ENCODE data around the gene CARMIL1.
"Not testable (repeated sequence)": the region's sequence is repeated elsewhere in the genome, so short reads cannot be mapped to it uniquely, and the experiment has no call there.

Gene CARMIL1

GRCh38 chr6:25542984-25543910 is 264.1 kb downstream of the CARMIL1 start:
- no peak for DNase-seq (ENCODE audit: insufficient read length, low spot score)
- FAIRE-seq, result no peak

- DNase-seq (ENCODE audit: insufficient read length, low spot score) (no peak), FAIRE-seq (no peak)
Measured at GRCh38 chr6:25544833-25545232, 265.7 kb downstream of the CARMIL1 start.

- no peak for DNase-seq (ENCODE audit: insufficient read length, low spot score)
Measured at GRCh38 chr6:25547797-25548196, 268.6 kb downstream of the CARMIL1 start.

GRCh38 chr6:25548451-25548850 is 269.3 kb downstream of the CARMIL1 start:
- DNase-seq (ENCODE audit: insufficient read length, low spot score) (no peak), FAIRE-seq (no peak)

More at GRCh38 chr6:25547797-25548196, 268.6 kb downstream of the CARMIL1 start:
- no peak for FAIRE-seq

GRCh38 chr6:25550631-25551030 is 271.5 kb downstream of the CARMIL1 start:
- FAIRE-seq (no peak), DNase-seq (ENCODE audit: insufficient read length, low spot score) (no peak)

GRCh38 chr6:25553502-25553901 is 274.3 kb downstream of the CARMIL1 start:
- FAIRE-seq (no peak), DNase-seq (ENCODE audit: insufficient read length, low spot score) (no peak)

GRCh38 chr6:25555188-25555587 is 276.0 kb downstream of the CARMIL1 start:
- no peak for FAIRE-seq
- no peak for DNase-seq (ENCODE audit: insufficient read length, low spot score)

GRCh38 chr6:25556516-25556915 is 277.3 kb downstream of the CARMIL1 start:
- DNase-seq (ENCODE audit: insufficient read length, low spot score) (peak; percentile 48), FAIRE-seq (peak; percentile 75)

- no peak for FAIRE-seq
- no peak for DNase-seq (ENCODE audit: insufficient read length, low spot score)
Measured at GRCh38 chr6:25558155-25558817, 279.1 kb downstream of the CARMIL1 start.

GRCh38 chr6:25560865-25561264 is 281.7 kb downstream of the CARMIL1 start:
- FAIRE-seq, result no peak
- no peak for DNase-seq (ENCODE audit: insufficient read length, low spot score)

GRCh38 chr6:25564943-25565342 is 285.8 kb downstream of the CARMIL1 start:
- DNase-seq (ENCODE audit: insufficient read length, low spot score), result no peak
- no peak for FAIRE-seq

- DNase-seq (ENCODE audit: insufficient read length, low spot score) (no peak), FAIRE-seq (no peak)
Measured at GRCh38 chr6:25570578-25570977, 291.4 kb downstream of the CARMIL1 start.

- FAIRE-seq (no peak), DNase-seq (ENCODE audit: insufficient read length, low spot score) (no peak)
Measured at GRCh38 chr6:25576919-25577318, 297.7 kb downstream of the CARMIL1 start.

- no peak for FAIRE-seq
Measured at GRCh38 chr6:25578538-25578937, 299.4 kb downstream of the CARMIL1 start.

GRCh38 chr6:25579391-25579883 is 300.3 kb downstream of the CARMIL1 start:
- no peak for FAIRE-seq

More at GRCh38 chr6:25578538-25578937, 299.4 kb downstream of the CARMIL1 start:
- DNase-seq (ENCODE audit: insufficient read length, low spot score), result no peak

GRCh38 chr6:25579902-25580495 is 300.8 kb downstream of the CARMIL1 start:
- FAIRE-seq (no peak), DNase-seq (ENCODE audit: insufficient read length, low spot score) (no peak)

More at GRCh38 chr6:25579391-25579883, 300.3 kb downstream of the CARMIL1 start:
- DNase-seq (ENCODE audit: insufficient read length, low spot score), result no peak

- no peak for FAIRE-seq
- no peak for DNase-seq (ENCODE audit: insufficient read length, low spot score)
Measured at GRCh38 chr6:25582101-25582500, 302.9 kb downstream of the CARMIL1 start.

GRCh38 chr6:25583099-25583498 is 303.9 kb downstream of the CARMIL1 start:
- FAIRE-seq, result no peak

GRCh38 chr6:25583906-25584305 is 304.7 kb downstream of the CARMIL1 start:
- FAIRE-seq (no peak), DNase-seq (ENCODE audit: insufficient read length, low spot score) (no peak)

More at GRCh38 chr6:25583099-25583498, 303.9 kb downstream of the CARMIL1 start:
- DNase-seq (ENCODE audit: insufficient read length, low spot score), result no peak

GRCh38 chr6:25585225-25585624 is 306.1 kb downstream of the CARMIL1 start:
- no peak for FAIRE-seq
- DNase-seq (ENCODE audit: insufficient read length, low spot score), result no peak

- DNase-seq (ENCODE audit: insufficient read length, low spot score); FAIRE-seq: not testable (repeated sequence)
Measured at GRCh38 chr6:25586119-25586518, 306.9 kb downstream of the CARMIL1 start.

All from HTR-8/SVneo (cell line).